WERI-Rb-1 (cell line): ENCODE results near the gene SLCO1A2.

ENCODE experiments used
- DNase-seq: peaks from one replicate; pipeline ENCODE4 v3.0.0-alpha.2; 2020
- H3K27ac ChIP-seq: fragments of 250-450 bp; sonication (Bioruptor Pico); 2 replicates; pipeline ENCODE4 v1.5.1; 2020; ENCODE audit warnings: mild to moderate bottlenecking, moderate library complexity
- H3K27me3 ChIP-seq: fragments of 250-450 bp; sonication (Bioruptor Pico); 2 replicates; pipeline ENCODE4 v1.5.1; 2021; ENCODE audit warnings: mild to moderate bottlenecking, low read depth, moderate library complexity; ENCODE audit not compliant: insufficient read depth, severe bottlenecking
- H3K36me3 ChIP-seq: fragments of 250-450 bp; sonication (Bioruptor Pico); 2 replicates; pipeline ENCODE4 v1.5.1; 2020; ENCODE audit warnings: mild to moderate bottlenecking, moderate library complexity
- H3K4me3 ChIP-seq: 2 replicates; pipeline ENCODE4 v1.5.1; 2011; ENCODE audit warnings: low read depth, mild to moderate bottlenecking, control low read depth, low read length
- H3K9me3 ChIP-seq: fragments of 250-450 bp; sonication (Bioruptor Pico); 2 replicates; pipeline ENCODE4 v1.5.1; 2021; ENCODE audit warnings: mild to moderate bottlenecking, moderate library complexity; ENCODE audit not compliant: severe bottlenecking
- CTCF ChIP-seq: IDR thresholded peaks from 2 replicates; pipeline ENCODE4 v1.5.1; 2011; ENCODE audit warnings: low read depth, mild to moderate bottlenecking, control low read depth, inconsistent platforms, low read length

Gene SLCO1A2

GRCh38 chr12:21264232-21264631 lies 70.5 kb downstream of the SLCO1A2 start:
- Histone ChIP-seq H3K27ac (no peak overlapping the region), H3K9me3 (no peaks in the 10 kb centered on the region), H3K4me3 (no peak overlapping the region), H3K27me3 (no peaks in the 10 kb centered on the region), H3K36me3 (no peaks in the 10 kb centered on the region)
- DNase-seq = no peak
- TF ChIP-seq CTCF = no peak

- Histone ChIP-seq H3K9me3 (no peaks in the 10 kb centered on the region), H3K36me3 (no peaks in the 10 kb centered on the region), H3K27me3 (no peaks in the 10 kb centered on the region), H3K27ac (no peak overlapping the region), H3K4me3 (no peak overlapping the region)
- no peak for TF ChIP-seq CTCF
- DNase-seq = no peak
Observed at GRCh38 chr12:21257172-21257571, 77.5 kb downstream of the SLCO1A2 start.

- no peak overlapping the region for H3K4me3 ChIP-seq
- no peak for TF ChIP-seq CTCF
- H3K9me3 ChIP-seq = no peaks in the 10 kb centered on the region
- H3K27ac ChIP-seq = no peak overlapping the region
- no peaks in the 10 kb centered on the region for H3K27me3 ChIP-seq
- DNase-seq = no peak
- no peaks in the 10 kb centered on the region for H3K36me3 ChIP-seq
Observed at GRCh38 chr12:21252070-21252469, 82.6 kb downstream of the SLCO1A2 start.

GRCh38 chr12:21248679-21249078 lies 86.0 kb downstream of the SLCO1A2 start:
- H3K4me3 ChIP-seq = no peak overlapping the region
- no peak overlapping the region for H3K27ac ChIP-seq
- TF ChIP-seq CTCF = no peak
- DNase-seq = no peak
- H3K36me3 ChIP-seq = no peaks in the 10 kb centered on the region
- no peaks in the 10 kb centered on the region for H3K9me3 ChIP-seq
- no peaks in the 10 kb centered on the region for H3K27me3 ChIP-seq

- Histone ChIP-seq H3K9me3 (no peaks in the 10 kb centered on the region), H3K4me3 (no peak overlapping the region), H3K27me3 (no peaks in the 10 kb centered on the region), H3K36me3 (no peaks in the 10 kb centered on the region), H3K27ac (no peak overlapping the region)
- no peak for DNase-seq
- no peak for TF ChIP-seq CTCF
Observed at GRCh38 chr12:21239866-21240265, 94.9 kb downstream of the SLCO1A2 start.

- Histone ChIP-seq H3K4me3 (no peak overlapping the region), H3K9me3 (no peaks in the 10 kb centered on the region), H3K36me3 (no peaks in the 10 kb centered on the region), H3K27ac (no peak overlapping the region), H3K27me3 (no peaks in the 10 kb centered on the region)
- no peak for TF ChIP-seq CTCF
- DNase-seq = no peak
Observed at GRCh38 chr12:21234395-21234794, 100.3 kb downstream of the SLCO1A2 start.
